Esophagus squamous epithelium (tissue), 5 donors: ENCODE measurements around the gene DPYSL5. TPM values are rescaled to one million over a fixed set of nuclear protein-coding genes. Genes with fewer than 3 reads are reported as not detected.

Experiments used
- DNase-seq: peaks from one replicate; lab custom pipeline; 2025; lab: John Stamatoyannopoulos, UW
- H3K27ac ChIP-seq, 4 donors: fragments of 200-600 bp; sonication (generic); one replicate each; pipeline ENCODE4 v1.5.1; 2016 to 2019; ENCODE audit warnings: mild to moderate bottlenecking in 1 of 4
- H3K27me3 ChIP-seq, 4 donors: fragments of 200-600 bp; sonication (generic); 1 replicate in 3 of 4; 2 replicates in 1 of 4; pipeline versions ENCODE4 v1.5.1 to v1.6.0; 2017 to 2021; ENCODE audit warnings: antibody characterized with exemption in 1 of 4
- H3K36me3 ChIP-seq, 3 donors: fragments of 200-600 bp; sonication (generic); one replicate each; pipeline ENCODE4 v1.5.1; 2016 to 2019
- H3K4me1 ChIP-seq, 3 donors: fragments of 200-600 bp; sonication (generic); one replicate each; pipeline ENCODE4 v1.5.1; 2017 to 2019
- H3K4me3 ChIP-seq, 4 donors: fragments of 200-600 bp; sonication (generic); 1 replicate in 3 of 4; 2 replicates in 1 of 4; pipeline ENCODE4 v1.5.1; 2016 to 2019; ENCODE audit warnings: mild to moderate bottlenecking in 2 of 4, moderate library complexity in 1 of 4
- H3K9me3 ChIP-seq, 3 donors: fragments of 200-600 bp; sonication (generic); one replicate each; pipeline ENCODE4 v1.5.1; 2016 to 2019
- POLR2A ChIP-seq, 4 donors: fragments of 450-650 bp; IDR thresholded peaks; one replicate each; pipeline ENCODE4 v1.6.1; 2017; ENCODE audit warnings: antibody characterized with exemption in 4 of 4, mild to moderate bottlenecking in 4 of 4, moderate library complexity in 3 of 4
- WGBS, 2 donors: methylation state at CpG; one replicate each; pipeline ENCODE4 v1.1.5; 2018; 5-methylcytosine and 5-hydroxymethylcytosine counted together
- intact Hi-C: fragments of 100-400 bp; cut with DNase I; formaldehyde crosslinking; loops from one replicate; pipeline ENCODE4 v1.15.0; 2022
- total RNA-seq, 4 donors: library from RNA; depleted of rRNA; stranded (reverse); fragments of >200 nt; gene quantifications; one replicate each; pipeline ENCODE4 v1.1.0, GENCODE V29; 2016
- TF ChIP-seq, protein P1 (sequence below), 6 experiments: fragments of 450-650 bp in 4 of 6; fragments of 200-600 bp in 2 of 6; sonication (generic) in 2 of 6; IDR thresholded peaks; one replicate each; pipeline ENCODE4 v1.5.1; 2016 to 2019; ENCODE audit warnings: antibody characterized with exemption in 6 of 6, mild to moderate bottlenecking in 4 of 6, moderate library complexity in 4 of 6
- donor health status: DM: yes; HTN: yes; CAD: no.

The DPYSL5 gene, protein sequence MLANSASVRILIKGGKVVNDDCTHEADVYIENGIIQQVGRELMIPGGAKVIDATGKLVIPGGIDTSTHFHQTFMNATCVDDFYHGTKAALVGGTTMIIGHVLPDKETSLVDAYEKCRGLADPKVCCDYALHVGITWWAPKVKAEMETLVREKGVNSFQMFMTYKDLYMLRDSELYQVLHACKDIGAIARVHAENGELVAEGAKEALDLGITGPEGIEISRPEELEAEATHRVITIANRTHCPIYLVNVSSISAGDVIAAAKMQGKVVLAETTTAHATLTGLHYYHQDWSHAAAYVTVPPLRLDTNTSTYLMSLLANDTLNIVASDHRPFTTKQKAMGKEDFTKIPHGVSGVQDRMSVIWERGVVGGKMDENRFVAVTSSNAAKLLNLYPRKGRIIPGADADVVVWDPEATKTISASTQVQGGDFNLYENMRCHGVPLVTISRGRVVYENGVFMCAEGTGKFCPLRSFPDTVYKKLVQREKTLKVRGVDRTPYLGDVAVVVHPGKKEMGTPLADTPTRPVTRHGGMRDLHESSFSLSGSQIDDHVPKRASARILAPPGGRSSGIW
- not detected for total RNA-seq

DNA sequence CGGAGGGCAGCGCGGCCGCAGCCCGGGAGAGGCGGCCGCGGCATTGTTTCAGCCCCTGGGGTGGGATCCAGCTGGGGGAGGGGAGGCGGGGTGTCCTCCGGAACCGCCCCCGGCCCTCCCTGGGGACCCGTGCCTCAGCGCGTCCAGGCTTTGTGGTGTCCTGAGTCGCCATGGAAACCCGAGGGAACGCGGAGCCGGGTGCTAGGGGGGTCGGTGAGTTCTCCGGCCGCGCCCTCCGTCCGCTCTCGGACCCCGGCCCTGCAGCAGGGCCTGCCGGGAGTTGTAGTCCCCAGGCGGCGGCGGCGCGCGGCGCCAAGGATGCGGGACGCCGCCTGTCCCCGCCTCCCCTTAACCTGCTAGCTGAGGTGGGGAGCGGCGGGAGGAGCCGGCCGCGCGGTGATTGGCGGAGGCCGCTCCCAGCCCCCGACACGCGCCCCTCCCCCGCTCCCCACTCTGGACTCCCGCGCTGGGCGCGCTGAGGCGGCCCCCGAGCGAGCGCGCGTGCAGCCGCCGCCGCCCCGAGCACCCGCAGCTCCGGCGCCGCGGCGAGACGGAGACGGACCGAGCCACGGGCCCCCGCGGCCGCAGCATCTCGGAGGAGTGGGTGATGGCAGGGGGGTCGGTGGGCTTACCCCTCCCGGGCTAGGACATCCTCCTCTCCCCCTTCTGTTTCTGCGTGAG lies at the start of gene DPYSL5:
DPYSL5 (plus strand) TSS at position 478 of the 681 bp plus-strand sequence. CDS start 50,368 bp downstream, outside the sequence.
- Histone ChIP-seq H3K4me3 (peak within 1 kb of the TSS; percentile 8 to 64 (median 29)), H3K36me3 (no peaks in the 10 kb centered on the region), H3K27ac (no peak within 1 kb of the TSS), H3K27me3 (peaks cover 38 to 100% (median 41%) of the 10 kb centered on the region in 4 donors), H3K9me3 (no peaks in the 10 kb centered on the region), H3K4me1 (peaks cover 25 to 43% (median 27%) of the 10 kb centered on the region in 3 donors)
- WGBS, 2 donors, result no CpG with 5 or more reads among the region's 83 CpGs
- no peak for TF ChIP-seq POLR2A (IDR thresholded peaks at IDR 0.05)
- TF ChIP-seq, protein P1, sequence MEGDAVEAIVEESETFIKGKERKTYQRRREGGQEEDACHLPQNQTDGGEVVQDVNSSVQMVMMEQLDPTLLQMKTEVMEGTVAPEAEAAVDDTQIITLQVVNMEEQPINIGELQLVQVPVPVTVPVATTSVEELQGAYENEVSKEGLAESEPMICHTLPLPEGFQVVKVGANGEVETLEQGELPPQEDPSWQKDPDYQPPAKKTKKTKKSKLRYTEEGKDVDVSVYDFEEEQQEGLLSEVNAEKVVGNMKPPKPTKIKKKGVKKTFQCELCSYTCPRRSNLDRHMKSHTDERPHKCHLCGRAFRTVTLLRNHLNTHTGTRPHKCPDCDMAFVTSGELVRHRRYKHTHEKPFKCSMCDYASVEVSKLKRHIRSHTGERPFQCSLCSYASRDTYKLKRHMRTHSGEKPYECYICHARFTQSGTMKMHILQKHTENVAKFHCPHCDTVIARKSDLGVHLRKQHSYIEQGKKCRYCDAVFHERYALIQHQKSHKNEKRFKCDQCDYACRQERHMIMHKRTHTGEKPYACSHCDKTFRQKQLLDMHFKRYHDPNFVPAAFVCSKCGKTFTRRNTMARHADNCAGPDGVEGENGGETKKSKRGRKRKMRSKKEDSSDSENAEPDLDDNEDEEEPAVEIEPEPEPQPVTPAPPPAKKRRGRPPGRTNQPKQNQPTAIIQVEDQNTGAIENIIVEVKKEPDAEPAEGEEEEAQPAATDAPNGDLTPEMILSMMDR (IDR thresholded peaks at IDR 0.05), result no peak
- intact Hi-C loops, result loop anchor here (5.0 kb wide), 1 partner anchor 95 kb away; no protein-coding TSS in a partner anchor
- no peak for DNase-seq

DNA sequence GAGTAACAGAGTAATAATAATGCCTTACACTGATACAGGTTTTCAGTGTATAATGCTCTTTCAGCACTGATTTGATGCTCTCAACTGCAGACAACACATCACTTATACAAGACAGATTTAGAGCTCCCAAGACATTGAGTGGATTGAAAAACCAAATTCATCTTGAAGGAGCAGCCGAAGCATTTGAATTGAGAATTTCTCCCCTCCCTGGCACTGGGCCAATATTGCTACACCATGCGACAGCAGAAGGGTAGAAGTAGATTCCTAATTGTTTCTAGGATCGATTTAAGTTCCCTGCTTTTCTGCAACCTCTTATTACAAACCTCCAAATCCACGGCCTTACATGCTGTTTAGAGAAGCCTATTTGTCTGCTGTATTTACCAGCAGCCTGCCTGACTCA lies 46.6 kb upstream of the DPYSL5 start:
- WGBS, 2 donors, result 67 to 92% methylated on average over 4 of the region's 4 CpGs

DNA sequence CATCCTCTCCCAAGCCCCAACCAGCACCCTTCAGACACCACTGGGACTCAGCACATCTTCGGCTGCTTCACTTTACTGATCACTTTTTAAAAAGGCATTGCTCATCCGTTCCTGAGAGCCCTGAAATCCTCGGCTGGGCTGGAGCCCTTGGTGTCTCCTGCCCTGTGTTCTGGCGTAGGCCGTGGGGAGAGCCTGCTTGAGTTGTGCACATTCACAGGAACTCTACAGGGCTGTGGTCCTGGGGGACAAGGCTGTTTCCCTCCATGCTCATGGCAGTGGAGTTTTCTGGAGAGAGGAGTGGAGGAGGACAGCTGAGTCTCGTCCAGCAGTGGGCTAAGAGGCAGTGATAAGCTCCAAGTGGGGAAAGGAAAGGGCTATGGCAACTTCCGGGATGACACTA lies 46.1 kb upstream of the DPYSL5 start:
- H3K9me3 ChIP-seq, result no peaks in the 10 kb centered on the region
- H3K27ac ChIP-seq, result no peak overlapping the region
- TF ChIP-seq POLR2A (IDR thresholded peaks at IDR 0.05), result no peak
- TF ChIP-seq, protein P1 (IDR thresholded peaks at IDR 0.05), result no peak
- DNase-seq, result no peak
- H3K4me1 ChIP-seq, result no peaks in the 10 kb centered on the region
- H3K36me3 ChIP-seq, result no peaks in the 10 kb centered on the region
- H3K27me3 ChIP-seq, result no peaks in the 10 kb centered on the region
- intact Hi-C loops, result no loop called here
- H3K4me3 ChIP-seq, result no peak overlapping the region
- 87 to 95% methylated on average over 4 of the region's 7 CpGs for WGBS, 2 donors

More for the DNA sequence above, 46.6 kb upstream of the DPYSL5 start:
- no peak for DNase-seq
- Histone ChIP-seq H3K4me3 (no peak overlapping the region), H3K36me3 (no peaks in the 10 kb centered on the region), H3K27me3 (no peaks in the 10 kb centered on the region), H3K9me3 (no peaks in the 10 kb centered on the region), H3K4me1 (no peaks in the 10 kb centered on the region), H3K27ac (no peak overlapping the region)
- TF ChIP-seq POLR2A (IDR thresholded peaks at IDR 0.05), result no peak
- TF ChIP-seq, protein P1 (IDR thresholded peaks at IDR 0.05), result no peak
- intact Hi-C loops, result no loop called here

DNA sequence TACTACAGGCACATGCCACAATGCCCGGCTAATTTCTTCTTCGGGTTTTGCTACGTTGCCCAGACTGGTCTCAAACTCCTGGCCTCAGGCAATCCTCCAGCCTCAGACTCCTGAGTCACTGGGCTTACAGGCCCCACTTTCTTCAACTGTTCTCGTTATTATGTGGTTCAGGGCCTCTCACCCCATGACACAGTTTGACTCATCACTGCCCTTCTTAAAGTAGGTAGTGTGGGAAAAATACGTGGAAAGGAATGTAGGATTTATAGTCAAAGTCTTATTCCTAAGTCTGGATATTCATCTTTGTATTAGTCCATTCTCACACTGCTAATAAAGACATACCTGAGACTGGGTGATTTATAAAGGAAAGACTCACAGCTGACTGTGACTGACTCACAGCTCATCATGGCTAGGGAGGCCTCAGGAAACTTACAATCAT lies 42.7 kb upstream of the DPYSL5 start:
- WGBS, 2 donors, result 28 to 65% methylated on average over 5 of the region's 5 CpGs
- DNase-seq, result no peak
- TF ChIP-seq, protein P1 (IDR thresholded peaks at IDR 0.05), result no peak
- no peak for TF ChIP-seq POLR2A (IDR thresholded peaks at IDR 0.05)
- peaks cover 0 to 5% (median 0%) of the 10 kb centered on the region in 3 donors for H3K4me1 ChIP-seq
- no peak overlapping the region for H3K27ac ChIP-seq
- no peaks in the 10 kb centered on the region for H3K36me3 ChIP-seq
- H3K27me3 ChIP-seq, result peaks cover 0 to 3% (median 0%) of the 10 kb centered on the region in 4 donors
- H3K4me3 ChIP-seq, result no peak overlapping the region
- intact Hi-C loops, result no loop called here
- H3K9me3 ChIP-seq, result no peaks in the 10 kb centered on the region
